Left lung (tissue), 10 donors: ENCODE results near the gene KRT80. TPM values are rescaled to one million over a fixed set of nuclear protein-coding genes. Genes with fewer than 3 reads are reported as not detected.

ENCODE experiments used
- ATAC-seq: fragments of 200-7000 bp; cut with Tn5 transposase; one replicate; pipeline ENCODE4 v1.9.1; 2020; ENCODE audit warnings: moderate library complexity
- DNase-seq, 4 donors: peaks; one replicate each; pipeline ENCODE4 v3.0.0-alpha.2; 2013 to 2020
- H3K27ac ChIP-seq, 2 donors: fragments of 200-600 bp; sonication (generic) in 1 of 2; one replicate each; pipeline versions ENCODE4 v1.5.0 to v1.8.0; 2020 to 2021
- H3K27me3 ChIP-seq, 2 donors: fragments of 200-600 bp; sonication (generic) in 1 of 2; one replicate each; pipeline versions ENCODE4 v1.5.0 to v1.8.0; 2020 to 2021
- H3K36me3 ChIP-seq, 2 donors: fragments of 200-600 bp; sonication (generic) in 1 of 2; one replicate each; pipeline versions ENCODE4 v1.5.0 to v1.8.0; 2020 to 2021
- H3K4me1 ChIP-seq, 2 donors: fragments of 200-600 bp; one replicate each; pipeline ENCODE4 v1.8.0; 2021
- H3K4me3 ChIP-seq, 2 donors: fragments of 200-600 bp; sonication (generic) in 1 of 2; one replicate each; pipeline versions ENCODE4 v1.5.0 to v1.8.0; 2020 to 2021; ENCODE audit warnings: mild to moderate bottlenecking in 1 of 2
- H3K9me3 ChIP-seq, 2 donors: fragments of 200-600 bp; sonication (generic) in 1 of 2; one replicate each; pipeline versions ENCODE4 v1.5.0 to v1.8.0; 2020 to 2021
- CTCF ChIP-seq, 2 donors: fragments of 200-600 bp; sonication (generic) in 1 of 2; IDR thresholded peaks; one replicate each; pipeline versions ENCODE4 v1.5.0 to v1.8.0; 2021; ENCODE audit warnings: antibody characterized with exemption in 2 of 2
- intact Hi-C, 2 donors: fragments of 100-400 bp; cut with DNase I; formaldehyde crosslinking; loops; one replicate each; pipeline versions ENCODE4 v1.11.2 to v1.14.2; 2022
- polyA plus RNA-seq, 6 donors: library from polyadenylated mRNA; unstranded; fragments of 120-200 nt; gene quantifications; one replicate each; pipeline ENCODE4 v1.2.1, GENCODE V29; 2013; ENCODE audit not compliant: insufficient read length in 6 of 6
- total RNA-seq, 2 donors: library from RNA; stranded (reverse); fragmentation: NEBNext Ultra II Directional; extraction: Animal tissue kit (Norgen Biotek cat#: 25700); gene quantifications; one replicate each; pipeline ENCODE4 v1.2.1, GENCODE V29; 2021
- donor health status: DM: no; HTN: yes; CAD: no.
- donor health status: DM: no; HTN: no; CAD: no.

KRT80 gene
- total and polyA plus RNA-seq, 8 donors, result 0.59 to 30.1 (median 0.93) TPM

- no peak overlapping the region for H3K4me3 ChIP-seq
- H3K4me1 ChIP-seq, result peaks cover 4 to 33% of the 10 kb centered on the region in 2 donors
- no peak overlapping the region for H3K27ac ChIP-seq
- H3K9me3 ChIP-seq, result no peaks in the 10 kb centered on the region
- DNase-seq, result peak in 1 of 4 donors; percentile 8
- intact Hi-C loops, result loop anchor here in 1 of 2 donors (5.0 kb wide), 1 partner anchor 33 kb away; no protein-coding TSS in a partner anchor
- H3K27me3 ChIP-seq, result no peaks in the 10 kb centered on the region
- no peaks in the 10 kb centered on the region for H3K36me3 ChIP-seq
- TF ChIP-seq CTCF (IDR thresholded peaks at IDR 0.05), result no peak
- ATAC-seq, result no peak
Measured at GRCh38 chr12:52205612-52206303, 13.9 kb upstream of the KRT80 start.

DNA sequence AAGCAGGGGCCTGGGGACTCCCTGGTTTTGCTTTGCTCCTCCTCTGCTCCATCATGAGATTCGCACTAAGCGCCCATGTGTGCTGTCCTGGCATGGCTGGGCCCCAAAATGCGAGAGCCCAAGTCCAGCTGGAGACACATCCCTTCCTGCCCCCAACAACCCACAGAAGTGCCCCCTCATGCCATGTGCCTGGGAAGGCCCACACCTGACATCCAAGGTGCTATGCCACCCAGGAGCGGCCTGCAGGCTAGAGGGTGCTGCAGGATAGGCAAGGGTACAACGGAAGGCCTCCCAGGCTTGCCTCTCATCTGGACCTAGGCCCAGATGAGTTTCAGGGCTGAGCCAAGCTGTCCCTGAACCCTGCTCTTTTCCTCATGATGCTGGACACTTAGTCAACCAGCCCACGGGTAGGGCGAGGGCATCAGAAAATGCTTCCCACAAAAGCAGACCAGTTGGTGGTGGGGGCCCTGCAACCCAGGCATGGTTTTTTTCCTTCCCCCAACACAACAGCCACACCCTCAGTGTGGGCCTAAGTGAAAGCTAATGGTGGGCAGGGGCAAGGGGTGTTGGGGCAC, 13.2 kb upstream of the KRT80 start:
- Histone ChIP-seq H3K27ac (no peak overlapping the region), H3K36me3 (no peaks in the 10 kb centered on the region), H3K9me3 (no peaks in the 10 kb centered on the region), H3K27me3 (no peaks in the 10 kb centered on the region), H3K4me1 (peaks cover 4 to 38% of the 10 kb centered on the region in 2 donors), H3K4me3 (no peak overlapping the region)
- intact Hi-C loops, result loop anchor here in 1 of 2 donors (5.0 kb wide), 1 partner anchor 33 kb away; no protein-coding TSS in a partner anchor
- TF ChIP-seq CTCF (IDR thresholded peaks at IDR 0.05), result no peak
- ATAC-seq, result no peak
- DNase-seq, result peak in 1 of 4 donors; percentile 43

- peak in 1 of 4 donors; percentile 48 for DNase-seq
- H3K27me3 ChIP-seq, result no peaks in the 10 kb centered on the region
- H3K27ac ChIP-seq, result no peak overlapping the region
- no peaks in the 10 kb centered on the region for H3K9me3 ChIP-seq
- intact Hi-C loops, result no loop called here
- no peak for TF ChIP-seq CTCF (IDR thresholded peaks at IDR 0.05)
- no peak for ATAC-seq
- H3K36me3 ChIP-seq, result no peaks in the 10 kb centered on the region
- no peak overlapping the region for H3K4me3 ChIP-seq
- peaks cover 4 to 44% of the 10 kb centered on the region in 2 donors for H3K4me1 ChIP-seq
Measured at GRCh38 chr12:52204095-52204930, 12.5 kb upstream of the KRT80 start.

GRCh38 chr12:52203079-52203921, 11.5 kb upstream of the KRT80 start:
- peaks cover 9 to 54% of the 10 kb centered on the region in 2 donors for H3K4me1 ChIP-seq

More at GRCh38 chr12:52203079-52203921, 11.5 kb upstream of the KRT80 start:
- no peak overlapping the region for H3K4me3 ChIP-seq
- H3K9me3 ChIP-seq, result no peaks in the 10 kb centered on the region
- H3K36me3 ChIP-seq, result no peaks in the 10 kb centered on the region
- H3K27me3 ChIP-seq, result no peaks in the 10 kb centered on the region
- peak overlapping the region in 1 of 2 donors; percentile 63 for H3K27ac ChIP-seq
- ATAC-seq, result peak; percentile 61
- TF ChIP-seq CTCF (IDR thresholded peaks at IDR 0.05), result no peak
- intact Hi-C loops, result no loop called here
- DNase-seq, result peak in 2 of 4 donors; percentile 79 to 84
